Hematopoietic multipotent progenitor cell treated with erythropoietin and hydrocortisone succinate and interleukin-3 and kit ligand, for 4 days (in vitro differentiated cells): ENCODE measurements around the gene DPT.

Experiments used
- DNase-seq: peaks from one replicate; pipeline ENCODE4 v3.0.0-alpha.2; 2015

DPT gene

DNA sequence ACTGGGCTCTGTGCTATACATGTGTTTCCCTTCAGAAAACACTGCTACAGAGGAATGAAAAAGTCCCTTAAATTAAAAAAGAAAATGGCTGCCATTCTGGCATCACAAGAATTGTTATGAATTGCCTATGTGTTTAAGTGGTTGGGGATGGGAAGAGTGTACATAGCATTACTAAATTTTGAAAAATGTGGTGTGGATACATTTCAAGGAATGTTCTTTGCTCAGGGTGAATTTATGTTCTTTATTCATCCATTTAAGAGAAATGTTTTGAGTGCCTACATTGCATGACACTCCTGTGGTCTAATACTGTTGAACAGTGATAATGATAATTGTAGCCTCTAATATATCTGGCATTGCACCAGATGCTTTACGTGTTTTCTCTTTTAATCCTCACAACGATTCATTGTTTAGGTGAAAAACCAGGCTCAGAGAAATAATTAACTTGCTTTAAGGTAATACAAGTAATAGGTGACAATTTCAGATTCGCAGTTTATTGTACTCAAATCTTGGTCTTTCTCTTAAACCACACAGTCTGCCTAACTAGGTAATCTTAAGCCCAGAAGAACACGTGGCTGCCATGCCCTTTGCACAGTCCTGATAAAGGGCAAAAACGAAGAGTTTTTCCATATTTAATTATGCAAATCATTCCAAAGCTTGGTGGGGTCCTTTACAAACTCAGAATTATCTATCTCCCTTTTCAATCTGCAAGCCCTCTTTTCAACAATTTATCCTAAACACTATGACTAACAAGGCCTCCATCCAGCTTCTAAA lies 31.5 kb downstream of the DPT start:
- no peak for DNase-seq

DNA sequence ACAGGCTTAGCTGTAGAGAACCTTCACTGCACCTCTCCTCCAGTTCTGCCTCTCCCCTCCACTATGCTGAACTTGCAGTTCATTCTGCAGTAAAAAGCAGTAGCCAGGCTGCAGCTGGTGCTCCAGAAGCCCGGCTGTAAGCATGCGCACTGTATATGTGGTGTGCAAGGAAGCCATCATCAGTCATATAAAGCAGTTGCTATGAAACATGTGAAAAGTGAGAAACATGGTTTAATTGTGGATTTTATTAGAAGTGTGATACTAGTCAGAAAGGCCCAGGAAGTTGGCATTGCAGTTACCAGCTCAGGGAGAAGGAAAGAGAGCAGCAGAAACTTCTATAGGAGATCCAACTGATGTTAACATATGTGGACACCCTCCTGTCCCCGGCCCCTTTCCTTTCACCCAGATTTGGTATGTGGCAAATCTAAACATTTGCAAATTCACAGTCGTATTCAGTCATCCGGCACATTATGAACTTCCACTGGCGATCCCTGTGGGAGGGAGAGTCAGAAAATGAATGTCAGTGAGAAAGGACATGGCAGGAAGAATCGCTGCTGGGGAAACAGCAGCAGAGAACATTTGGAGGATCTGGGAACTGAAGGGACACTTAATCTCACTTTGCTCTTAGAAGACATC lies 32.8 kb downstream of the DPT start:
- no peak for DNase-seq

DNA sequence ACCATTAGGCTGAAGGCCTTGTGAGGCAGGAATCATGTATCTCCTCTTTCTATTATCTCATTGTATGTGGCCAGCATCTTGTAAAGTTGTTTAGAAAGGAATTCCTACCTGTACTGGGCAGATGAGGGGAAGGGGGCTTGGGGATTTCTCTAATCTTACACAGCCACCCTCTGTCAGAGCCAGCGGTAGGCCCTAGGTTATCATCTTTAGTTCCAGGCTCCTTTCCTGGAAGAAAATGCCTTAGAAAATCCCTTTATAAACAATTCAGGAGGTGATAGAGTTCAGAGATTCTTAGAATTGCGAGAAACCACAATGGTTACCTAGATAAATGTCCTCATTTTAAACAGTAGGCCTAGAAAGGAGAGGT lies 35.2 kb downstream of the DPT start:
- no peak for DNase-seq

DNA sequence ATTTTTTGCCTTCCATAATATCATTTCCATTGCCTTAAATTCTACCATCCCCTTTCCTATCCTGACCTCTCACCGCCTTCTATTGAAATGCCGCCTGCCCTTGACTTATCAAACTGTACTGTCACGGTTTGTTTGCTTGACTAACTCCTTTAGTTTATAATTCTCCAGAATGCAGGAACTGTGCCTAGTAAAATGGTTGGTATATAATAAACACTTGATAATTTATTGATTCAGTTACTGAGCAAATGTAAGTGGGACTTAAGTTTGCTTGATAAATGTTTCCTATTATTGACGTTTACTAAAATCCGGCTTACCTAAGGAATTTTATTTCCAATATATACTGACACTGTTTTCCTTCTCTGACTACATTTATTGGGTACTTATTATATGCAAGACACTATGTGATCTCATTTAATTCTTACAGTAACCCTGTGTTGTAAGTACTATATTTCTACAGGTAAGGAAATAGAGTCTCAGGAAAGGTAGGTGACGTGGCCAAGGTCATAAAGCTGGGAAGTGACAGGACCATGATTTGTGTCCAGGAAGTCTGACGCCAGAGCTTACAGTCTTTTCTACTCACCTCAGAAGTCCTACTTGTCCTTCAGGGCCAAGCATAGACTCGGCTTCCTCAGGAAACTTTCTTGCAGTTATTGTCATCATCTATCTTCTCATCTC lies 35.7 kb downstream of the DPT start:
- DNase-seq, result no peak

DNA sequence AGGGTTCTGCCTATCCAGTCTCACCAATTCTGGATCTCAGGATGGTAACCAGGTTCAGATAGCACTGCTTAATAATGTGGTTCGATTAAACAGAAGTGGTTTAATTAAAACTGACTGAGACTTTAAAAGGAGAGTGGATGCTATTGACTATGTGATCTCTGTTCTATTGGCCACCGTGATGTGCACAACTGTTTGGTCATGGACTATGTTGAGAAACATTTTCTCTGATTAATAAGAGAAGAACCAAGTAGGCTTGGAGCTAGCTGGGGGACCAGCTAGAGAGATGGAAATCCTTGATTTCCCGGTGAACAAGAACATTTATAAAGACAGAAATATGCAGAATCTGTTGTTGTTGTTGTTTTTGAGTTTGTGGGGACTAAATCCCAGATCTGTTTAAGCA lies 36.5 kb downstream of the DPT start:
- DNase-seq, result no peak

DNA sequence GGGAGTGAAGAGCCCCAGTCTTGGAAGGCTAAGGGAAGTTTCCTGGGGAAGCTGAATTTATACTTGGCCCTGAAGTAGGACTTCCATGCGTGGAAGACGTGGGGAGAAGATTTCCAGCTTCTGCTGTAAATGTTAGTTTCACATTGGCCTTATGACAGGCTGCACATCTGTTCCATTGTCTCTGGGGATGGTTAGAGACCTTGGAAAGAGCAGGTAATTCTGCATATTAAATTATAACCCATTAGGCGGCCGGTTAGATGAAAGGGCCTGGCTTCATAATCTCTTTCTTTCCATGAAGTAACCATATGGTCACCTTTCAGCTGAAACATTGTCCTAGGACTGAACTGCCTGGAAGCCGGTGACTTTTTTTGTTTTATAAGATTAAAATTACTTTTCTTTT lies 37.5 kb downstream of the DPT start:
- no peak for DNase-seq

DNA sequence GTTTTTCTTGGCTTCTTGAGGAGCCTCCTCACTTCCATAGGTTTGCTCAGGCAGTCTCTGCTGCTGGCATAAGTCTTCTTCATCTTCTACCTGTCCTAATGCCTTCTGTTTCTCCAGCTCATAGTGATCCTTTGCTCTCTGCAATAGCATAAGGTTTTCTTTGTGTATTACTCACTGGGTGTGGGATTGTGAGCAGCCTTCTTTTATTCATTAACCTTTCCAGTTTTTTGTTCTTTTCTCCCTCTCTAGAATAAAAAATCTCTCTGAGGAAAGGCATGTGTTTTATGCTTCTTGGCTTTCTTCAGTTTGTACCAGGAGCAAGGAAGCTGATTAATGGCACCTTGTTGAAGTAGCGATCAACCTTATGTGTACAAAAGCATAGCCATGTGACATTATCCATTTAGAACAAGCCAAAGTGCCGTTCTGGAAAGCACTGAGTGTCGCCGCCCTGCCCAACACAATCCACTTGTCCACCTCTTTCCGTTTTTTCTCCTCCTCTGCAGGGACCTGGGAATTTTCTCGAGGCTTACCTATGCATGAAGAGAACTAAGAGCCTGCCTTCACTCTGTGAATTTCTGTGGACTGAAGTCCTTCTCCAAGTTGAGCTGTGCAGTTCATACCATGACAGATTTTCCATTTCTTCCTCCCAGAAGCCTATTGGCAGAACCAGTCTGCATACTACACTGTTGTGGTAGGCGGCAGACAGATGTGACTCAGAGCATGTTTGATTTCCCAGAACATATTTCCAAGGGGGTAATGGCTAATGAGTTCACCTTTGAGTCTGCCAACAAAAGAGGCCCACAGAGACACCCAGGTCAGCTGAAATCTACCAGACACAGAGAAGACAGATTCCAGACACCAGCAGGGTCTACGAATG lies 39.0 kb downstream of the DPT start:
- no peak for DNase-seq

DNA sequence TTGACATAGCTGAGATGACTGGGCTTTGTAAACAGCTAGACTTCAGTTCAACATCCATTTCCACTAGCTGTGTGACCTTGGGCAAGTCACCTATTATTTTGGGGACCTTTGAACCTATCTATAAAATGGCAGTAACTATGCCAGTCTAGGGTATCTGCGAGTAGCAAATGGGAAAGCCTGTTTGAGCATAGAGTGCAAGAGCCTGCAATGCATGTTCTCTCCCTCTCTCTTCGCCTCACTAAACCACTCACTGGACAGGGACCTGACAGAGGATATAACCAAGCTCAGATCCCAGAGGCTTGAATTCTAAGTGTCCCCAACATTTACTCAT lies 39.7 kb downstream of the DPT start:
- no peak for DNase-seq

DNA sequence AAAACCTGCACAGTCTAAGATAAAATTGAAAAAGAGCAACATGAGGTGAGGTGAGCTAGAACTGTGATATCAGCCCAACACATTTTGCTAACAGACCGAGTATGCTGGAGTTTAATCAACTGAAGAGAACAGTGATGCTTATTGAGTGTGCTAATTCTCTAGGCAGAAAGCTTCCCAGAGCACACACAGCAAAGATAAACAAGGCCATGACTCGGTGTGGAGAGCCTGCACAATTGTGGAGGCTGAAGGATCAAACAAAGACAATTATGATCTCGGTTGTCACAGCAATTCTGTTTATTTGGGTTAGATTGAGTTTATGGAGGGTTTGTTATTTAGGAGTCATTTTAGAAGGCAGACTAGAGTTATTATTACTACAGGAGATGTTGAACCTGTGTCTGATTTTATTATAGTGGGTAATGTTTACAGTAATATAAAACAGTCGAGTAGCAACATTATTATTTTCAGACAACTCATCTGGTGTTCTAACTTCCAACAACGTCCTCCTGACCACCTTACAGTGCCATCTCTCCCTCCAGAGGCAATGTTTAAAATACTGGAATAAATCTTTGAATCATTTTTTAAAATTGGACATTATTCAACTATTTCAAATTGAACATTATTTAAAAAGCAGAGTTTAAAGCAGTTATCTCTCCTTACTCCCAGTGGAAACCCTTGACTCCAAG lies 40.2 kb downstream of the DPT start:
- no peak for DNase-seq

DNA sequence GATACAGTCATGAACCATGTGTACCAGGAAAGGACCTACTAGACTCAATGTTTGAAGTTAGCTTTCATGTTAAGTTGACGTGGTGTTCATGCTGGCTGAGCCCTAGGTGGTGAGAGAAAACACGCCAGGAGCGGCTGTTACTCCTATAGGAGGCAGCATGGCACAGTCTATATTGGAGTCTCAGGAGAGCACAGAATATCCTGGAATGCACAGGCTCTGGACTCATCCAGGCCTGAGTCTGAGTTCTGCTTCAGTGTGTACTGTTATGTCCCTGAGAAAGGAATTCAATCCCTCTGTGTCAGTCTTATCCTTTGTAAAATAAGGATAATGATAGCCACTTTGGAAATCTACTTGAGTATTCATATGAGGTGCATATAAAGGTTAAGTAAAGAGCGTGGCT lies 41.2 kb downstream of the DPT start:
- DNase-seq, result no peak

DNA sequence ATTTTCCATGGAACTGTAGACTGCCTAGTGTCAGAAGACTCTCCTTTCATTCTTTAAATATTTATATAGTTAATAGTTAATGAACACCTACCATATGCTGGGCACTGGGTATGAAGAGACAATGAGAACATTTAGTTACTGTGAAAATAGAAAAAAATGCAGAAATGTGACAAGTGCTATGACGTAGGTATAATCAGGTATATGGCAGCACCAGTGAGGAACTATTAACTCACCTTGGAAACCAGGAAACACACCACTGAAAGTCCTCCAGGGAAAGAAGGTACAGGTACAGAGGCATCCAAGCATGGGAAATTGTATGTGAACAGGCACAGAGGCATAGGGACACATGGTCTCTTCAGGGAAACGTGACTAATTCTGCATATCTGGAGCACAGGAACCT lies 42.3 kb downstream of the DPT start:
- no peak for DNase-seq

DNA sequence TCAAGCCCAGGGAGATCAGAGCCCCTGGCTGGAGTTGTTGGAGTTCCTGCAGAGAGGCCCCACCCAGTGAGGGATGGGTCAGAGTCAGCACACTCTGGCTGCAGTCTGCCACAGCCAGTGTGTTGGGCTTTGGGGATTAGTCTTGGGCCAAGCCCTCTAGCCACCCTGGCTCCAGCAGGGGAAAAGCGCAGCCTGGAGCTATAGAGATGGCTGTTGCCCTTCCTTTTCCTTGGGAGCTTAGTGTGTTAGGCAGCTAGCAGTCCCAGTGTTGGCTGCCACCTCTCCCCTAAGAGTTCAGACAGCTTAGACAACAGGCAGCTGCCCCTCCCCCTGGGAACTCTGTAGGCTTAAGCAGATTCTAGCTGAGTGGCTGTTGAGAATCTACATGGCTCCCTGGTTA lies 45.1 kb downstream of the DPT start:
- no peak for DNase-seq

DNA sequence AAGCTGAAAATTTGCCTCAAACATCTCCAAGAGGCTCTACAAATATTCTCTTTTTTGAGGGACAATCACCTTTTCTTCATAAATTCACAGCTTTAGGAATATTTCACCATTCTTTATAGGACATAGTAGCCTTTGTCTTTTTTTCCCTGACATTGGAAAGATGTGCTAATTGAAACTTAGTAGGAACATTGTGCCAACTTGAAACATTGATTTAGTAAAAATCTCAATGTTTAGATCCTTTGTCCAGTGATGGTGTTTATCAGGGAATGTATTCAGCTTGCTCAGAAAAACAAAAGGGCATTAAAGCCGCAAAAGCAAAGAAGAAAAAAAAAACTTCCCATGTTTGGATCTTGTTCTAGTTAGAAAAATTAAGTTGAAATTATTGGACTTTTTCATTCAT lies 52.1 kb downstream of the DPT start:
- no peak for DNase-seq

DNA sequence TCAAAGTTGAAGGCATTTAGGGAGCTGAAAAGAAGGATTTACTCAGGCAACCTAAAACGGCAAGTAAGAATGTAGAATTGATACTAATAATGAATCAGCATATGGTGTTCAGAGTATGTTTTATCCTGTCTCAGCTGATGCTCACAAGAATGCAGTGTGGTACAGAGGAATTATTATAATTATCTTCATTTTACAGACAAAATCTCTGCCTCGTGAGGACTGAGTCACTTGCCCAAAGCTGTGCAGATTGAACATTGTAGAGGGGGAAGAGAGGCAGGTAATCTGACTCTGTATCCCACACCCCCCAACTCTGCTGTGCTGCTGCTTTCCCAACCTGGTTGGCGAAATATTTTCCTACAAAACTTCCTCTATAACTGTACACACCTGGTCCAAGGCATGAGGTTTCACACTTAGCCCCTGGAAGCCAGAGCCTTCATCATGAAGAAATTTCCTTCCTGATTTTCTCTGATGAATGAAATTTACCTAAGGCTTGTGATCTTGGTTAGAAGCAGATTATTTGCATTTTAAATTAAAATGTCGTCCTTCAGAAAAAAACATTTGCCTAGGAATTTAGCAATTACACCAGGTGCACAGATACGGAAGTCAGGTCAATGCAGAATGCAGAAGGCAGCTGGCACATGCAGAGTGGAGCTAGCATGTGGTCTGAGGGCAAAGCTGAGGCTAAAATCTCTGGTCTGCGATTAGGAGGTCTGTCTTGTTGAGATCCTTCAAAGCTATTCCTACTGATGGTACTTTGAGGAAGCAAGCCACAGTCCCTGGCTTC lies 52.8 kb downstream of the DPT start:
- no peak for DNase-seq

DNA sequence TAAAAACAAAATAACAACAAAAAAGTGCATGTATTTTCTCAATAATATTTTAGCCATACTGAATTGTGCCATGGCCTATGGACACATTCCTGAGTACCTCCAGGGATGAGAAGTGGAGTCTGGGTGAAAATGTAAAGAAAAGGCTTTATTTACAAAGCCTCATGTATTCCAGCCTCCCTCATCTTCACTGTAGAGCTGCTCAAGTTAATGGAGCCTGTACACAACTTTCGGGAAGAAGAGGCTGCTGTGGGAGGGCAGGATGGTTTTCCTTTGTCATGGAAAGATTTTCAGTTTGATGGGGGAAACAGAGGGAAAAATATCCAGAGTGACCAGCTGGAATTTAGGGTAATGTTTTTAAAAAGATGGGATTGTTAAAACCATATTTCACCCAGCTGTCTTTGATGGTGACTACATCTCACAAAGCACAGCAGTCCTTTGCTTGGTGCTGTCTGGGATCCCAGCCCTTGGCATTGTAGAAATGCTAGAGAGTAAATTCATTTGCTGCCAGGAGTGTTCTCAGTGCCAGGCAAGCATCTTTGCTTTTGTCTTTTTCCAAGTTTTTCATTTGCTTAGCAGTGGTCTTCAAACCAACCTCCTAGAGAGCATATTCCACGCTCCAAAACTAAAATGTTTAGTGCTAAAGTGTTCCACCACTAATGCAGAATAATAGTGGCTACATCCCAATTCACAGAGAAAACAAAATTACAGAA lies 54.9 kb downstream of the DPT start:
- no peak for DNase-seq

DNA sequence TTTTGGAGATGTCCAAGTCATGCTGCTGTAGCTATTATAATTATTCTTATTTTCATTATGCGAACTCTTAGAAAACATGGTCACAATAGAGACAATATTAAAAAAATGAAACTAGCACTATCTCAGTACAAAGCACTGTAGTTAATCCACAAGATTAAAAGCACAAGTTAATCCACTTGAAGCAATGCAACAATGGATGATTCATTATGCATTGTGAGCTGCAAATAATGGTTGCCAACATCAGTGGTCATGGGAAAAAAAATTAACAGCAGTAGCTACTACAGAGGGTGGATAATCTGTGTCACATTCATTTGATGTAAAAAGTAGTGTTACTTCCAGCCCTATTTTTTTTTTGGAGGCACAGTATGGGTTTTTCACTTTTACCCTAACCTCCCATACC lies 56.7 kb downstream of the DPT start:
- no peak for DNase-seq

DNA sequence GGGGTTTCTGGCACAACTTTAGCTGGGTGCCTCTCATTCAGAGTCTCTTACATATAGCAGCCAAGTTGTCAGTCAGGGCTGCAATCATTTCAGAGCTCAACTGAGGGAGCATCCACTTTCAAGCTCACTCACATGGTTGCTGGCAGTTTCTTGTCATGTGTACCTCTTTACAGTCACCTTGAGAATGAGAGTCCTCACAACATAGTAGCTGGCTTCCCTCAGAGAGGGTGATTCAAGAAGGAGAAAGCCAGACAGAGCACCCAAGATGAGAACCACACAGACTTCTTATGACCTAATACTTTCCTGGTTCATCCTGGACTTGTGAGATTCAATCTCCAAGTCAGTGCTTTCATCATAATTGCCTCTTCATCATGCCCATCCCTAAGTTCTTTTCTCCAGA lies 57.2 kb downstream of the DPT start:
- no peak for DNase-seq

DNA sequence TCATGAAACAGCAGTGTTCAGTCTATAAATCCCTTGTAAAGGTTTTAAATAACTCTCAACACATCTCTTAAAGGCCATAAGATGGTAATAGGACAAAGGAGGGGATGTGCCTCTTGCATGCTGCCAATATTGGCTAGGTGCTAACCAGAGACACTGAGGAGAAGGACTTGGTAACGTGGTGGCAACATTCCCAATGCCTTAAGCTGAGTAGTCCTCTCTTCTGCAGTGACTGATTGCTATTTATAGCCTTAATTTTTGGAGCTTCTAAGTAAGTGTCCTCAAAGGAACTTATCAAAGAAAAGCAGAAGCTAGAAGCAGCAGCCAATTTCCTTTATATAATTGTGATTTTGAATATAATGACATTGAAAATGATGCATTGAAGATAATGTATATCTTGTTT lies 63.0 kb downstream of the DPT start:
- DNase-seq, result no peak

DNA sequence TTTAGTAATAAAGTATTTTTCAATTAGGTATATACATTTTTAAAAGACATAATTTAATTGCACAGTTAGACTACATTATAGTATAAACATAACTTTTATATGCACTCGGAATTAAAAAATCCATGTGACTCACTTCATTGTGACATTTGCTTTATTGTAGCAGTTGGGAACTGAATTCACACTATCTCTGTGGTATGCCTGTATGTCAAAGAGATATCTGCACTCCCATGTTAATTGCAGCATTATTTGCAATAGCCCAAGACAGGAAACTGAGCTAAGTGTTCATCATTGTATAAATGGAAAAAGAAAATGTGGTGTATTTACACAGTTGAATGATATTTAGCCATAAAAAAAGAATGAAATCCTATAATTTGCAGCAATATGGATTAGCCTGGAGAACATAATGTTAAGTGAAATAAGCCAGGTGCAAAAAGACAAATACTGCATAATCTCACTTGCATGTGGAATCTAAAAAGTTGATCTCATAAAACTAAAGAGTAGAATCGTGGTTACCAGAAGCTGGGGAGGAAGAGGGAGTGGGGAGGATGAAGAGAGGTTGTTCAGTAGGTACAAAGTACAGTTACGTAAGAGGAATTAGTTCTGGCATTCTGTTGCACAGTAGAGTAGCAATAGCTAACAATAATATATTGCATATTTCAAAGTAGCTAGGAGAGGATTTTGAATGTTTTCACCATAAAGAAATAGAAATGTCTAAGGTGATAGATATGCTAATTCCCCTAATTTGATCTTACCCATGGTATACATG lies 64.8 kb downstream of the DPT start:
- no peak for DNase-seq

DNA sequence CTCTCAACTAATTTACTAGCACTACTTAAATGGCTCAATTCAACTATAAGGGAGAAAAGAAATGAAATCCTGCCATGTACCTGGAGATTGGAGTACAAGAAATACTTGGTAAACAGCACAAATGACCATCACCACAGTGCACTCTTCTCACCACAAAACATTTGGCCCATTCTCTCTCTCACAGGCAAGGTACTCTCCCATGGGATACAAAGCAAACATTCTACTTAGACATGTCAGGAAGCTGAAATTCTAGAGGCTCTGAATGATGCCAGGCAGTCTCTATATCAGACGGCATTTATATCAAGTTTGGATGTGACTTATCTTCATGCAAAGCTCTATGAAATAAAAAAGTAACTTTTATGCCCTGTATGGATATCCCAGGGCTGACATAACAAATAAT lies 72.5 kb downstream of the DPT start:
- DNase-seq, result no peak
